SH-SY5Y (cell line): ENCODE results near the gene ADRM1.

Experiments used
- GATA2 ChIP-seq: IDR thresholded peaks from 2 replicates; pipeline ENCODE4 v1.6.1; 2011; ENCODE audit warnings: mild to moderate bottlenecking, low read depth, low read length
- GATA3 ChIP-seq: IDR thresholded peaks from 2 replicates; pipeline ENCODE4 v1.6.1; 2011; ENCODE audit warnings: low read depth, mild to moderate bottlenecking, low read length, moderate library complexity

GRCh38 chr20:62347151-62347404 lies 44.3 kb downstream of the ADRM1 start:
- TF ChIP-seq GATA2, result no peak
- no peak for TF ChIP-seq GATA3
